HG03159 (cell line): ENCODE measurements around the gene ATP6V0B.

ENCODE experiments used
- ATAC-seq: cut with Tn5 transposase; IDR thresholded peaks from one replicate; pipeline ENCODE4 v1.9.1; 2021; ENCODE audit warnings: mild to moderate bottlenecking, moderate library complexity; ENCODE audit not compliant: unreplicated experiment

The ATP6V0B gene

DNA sequence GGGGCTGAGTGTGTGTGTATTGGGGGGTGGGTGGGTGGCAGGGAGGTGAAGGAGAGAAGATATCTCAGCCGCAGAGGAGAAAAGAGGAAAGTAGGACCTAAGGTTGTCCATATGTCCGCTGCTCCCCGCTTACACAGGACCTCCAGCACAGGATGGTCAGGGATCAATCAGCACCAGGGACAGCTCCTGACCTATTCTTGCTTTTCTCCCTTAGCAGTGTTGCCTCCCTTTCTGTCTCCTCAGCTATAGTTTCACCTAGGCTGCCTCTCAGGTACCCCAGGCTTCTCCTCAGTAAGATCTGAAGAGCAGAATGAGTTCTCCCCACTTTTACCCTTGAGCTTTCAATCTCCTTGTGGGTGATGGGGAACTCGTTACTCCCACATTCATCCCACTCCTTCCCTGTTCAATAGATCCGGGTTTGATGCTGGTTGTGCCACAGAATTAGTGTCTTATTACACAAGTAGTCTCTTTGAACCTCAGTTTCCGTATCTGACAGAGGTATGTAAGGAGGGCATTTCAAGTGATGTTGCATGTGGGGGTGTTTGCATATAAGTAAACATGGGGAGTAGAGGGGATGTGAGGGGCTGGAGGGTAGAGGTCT lies 6.3 kb upstream of the ATP6V0B start:
- ATAC-seq = no peak

DNA sequence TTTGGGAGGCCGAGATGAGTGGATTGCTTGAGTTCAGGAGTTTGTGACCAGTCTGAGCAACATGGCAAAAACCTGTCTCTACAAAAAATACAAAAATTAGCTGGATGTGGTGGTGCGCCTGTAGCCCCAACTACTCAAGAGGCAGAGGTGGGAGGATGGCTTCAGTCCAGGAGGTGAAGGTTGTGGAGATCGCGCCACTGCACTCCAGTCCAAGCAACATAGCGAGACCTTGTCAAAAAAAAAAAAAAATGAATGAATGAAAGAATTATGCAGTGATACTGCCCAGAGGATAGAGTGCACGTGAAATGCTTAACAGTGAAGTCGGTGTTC lies 5.4 kb upstream of the ATP6V0B start:
- no peak for ATAC-seq

DNA sequence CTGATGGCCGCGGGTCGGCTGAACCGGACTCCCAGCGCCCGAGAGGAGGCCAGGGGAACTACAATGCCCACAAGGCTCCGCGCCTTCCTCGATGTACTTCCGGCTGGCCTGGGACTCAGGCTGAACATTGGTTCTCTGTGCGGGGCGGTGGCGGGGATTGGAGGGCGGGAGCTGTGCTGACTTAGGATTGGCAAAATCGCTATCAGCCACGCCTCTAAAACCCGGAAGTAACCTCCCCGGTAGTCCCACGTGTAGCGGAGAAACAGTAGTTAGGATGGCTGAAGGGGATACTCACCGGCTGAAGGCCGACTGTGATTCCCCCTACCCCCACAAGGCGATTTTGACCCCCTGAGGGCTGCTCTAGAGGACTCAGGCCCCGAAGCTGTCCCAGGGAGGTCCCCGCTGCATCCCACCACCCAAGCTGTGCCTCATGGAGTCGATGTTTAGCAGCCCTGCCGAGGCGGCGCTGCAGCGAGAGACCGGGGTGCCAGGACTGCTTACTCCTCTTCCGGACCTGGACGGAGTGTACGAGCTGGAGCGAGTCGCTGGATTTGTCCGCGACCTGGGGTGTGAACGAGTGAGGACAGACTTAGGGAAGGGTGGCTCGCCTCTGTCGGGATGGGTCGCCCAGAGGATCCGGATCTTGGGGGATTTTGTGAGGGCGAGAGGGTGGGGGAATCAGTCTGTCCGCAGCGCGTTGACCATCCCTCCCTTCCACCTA lies 4.9 kb upstream of the ATP6V0B start, which contains the start of gene DPH2:
Gene DPH2 (plus strand): TSS at position 265 of the 721 bp plus-strand sequence. CDS start 166 bp downstream, at position 431.
- ATAC-seq = peak; percentile 82

DNA sequence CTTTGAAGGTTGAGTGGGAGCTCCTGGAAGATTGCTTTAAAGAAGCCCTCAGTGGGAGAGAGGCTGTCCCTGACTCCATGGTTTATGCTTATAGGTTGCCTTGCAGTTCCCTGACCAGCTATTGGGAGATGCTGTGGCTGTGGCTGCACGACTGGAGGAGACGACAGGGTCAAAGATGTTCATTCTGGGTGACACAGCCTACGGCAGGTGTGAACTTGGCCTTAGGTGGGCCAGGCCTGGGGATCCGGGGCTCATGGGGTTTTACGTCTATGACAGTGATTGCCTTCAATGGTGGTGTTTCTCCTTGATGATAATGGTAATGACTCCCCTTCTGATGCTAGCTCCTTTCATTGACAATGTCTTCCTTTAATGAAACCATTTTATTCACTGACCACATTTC lies 4.3 kb upstream of the ATP6V0B start:
- no peak for ATAC-seq

DNA sequence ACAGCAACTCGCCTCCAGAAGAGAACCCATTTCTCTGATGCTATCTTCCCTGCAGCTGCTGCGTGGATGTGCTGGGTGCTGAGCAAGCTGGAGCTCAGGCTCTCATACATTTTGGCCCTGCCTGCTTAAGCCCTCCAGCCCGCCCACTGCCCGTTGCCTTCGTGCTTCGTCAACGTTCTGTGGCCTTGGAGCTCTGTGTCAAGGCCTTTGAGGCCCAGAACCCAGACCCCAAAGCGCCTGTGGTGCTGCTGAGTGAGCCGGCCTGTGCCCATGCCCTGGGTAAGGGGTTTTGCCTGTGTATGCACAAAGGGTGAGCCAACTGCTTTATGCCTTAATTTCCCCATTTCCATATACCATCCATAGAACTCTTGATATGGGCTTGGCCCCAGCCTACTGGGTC lies 3.8 kb upstream of the ATP6V0B start:
- ATAC-seq = no peak

DNA sequence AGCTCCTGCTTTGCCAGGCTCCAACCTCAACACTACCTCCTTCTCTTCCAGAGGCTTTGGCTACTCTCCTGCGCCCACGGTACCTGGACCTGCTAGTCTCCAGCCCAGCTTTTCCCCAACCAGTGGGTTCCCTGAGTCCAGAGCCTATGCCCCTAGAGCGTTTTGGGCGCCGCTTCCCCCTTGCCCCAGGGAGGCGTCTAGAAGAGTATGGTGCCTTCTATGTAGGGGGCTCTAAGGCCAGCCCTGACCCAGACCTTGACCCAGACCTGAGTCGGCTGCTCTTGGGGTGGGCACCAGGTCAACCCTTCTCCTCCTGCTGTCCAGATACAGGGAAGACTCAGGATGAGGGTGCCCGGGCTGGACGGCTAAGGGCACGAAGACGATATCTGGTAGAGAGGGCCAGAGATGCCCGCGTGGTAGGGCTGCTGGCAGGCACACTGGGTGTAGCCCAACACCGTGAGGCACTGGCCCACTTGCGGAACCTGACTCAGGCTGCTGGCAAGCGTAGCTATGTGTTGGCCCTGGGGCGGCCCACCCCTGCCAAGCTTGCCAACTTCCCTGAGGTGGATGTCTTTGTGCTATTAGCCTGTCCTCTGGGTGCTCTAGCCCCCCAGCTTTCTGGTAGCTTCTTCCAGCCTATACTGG lies 3.3 kb upstream of the ATP6V0B start:
- ATAC-seq = no peak

DNA sequence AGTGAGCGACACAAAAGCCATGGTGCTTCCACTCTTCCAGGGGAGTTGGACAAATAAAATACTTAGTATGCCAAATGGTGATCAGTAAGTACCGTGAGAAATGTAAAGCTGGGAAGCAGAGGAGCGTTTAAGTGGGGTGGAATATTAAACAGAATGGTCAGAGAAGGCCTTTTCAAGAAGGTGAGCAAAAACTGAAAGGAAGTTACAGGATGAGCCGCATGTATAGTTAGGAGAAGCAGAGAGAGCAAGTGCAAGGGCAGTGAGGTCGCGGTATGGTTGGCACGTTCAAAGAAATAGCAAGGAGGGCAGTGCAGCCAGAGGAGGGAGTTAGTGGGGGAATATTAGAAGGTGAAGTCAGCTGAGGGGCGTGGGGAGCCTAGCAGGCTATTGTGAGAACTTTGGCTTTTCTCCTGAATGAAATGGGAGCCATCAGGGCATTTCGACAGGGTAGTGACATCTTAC lies 748 bp upstream of the ATP6V0B start:
- no peak for ATAC-seq

DNA sequence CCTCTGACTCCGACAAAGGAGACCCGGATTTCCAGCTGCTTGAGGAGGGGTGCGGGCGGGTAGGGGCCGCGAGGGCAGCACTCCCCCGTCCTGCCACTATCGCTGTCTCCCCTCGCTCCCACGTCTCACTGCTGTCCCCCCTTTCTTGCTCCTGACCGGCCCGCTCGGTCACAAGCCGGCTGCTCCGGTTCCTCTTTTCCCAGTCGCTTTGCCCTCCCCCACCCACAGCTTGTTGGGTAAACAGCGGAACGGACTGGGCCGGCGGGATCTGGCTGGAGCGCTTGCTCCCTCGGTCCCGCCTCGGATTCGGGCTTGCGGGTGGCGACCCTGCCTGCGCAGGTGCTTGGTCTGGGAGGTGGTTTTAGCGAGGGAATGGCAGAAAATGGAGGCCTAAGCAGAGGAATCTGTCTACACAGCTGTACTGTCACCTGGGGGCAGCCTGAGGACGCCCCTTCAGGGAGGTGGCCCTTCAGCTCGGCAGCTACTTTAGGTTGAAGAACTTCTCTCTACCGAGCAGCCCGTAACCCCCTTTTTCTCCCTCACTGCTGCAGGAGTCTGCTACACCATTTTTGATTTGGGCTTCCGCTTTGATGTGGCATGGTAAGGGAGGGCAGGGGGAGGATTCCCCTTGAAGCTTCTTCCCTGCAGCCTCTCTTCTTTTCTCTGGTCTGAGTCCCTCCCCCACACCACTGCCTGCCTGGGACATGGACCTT lies 645 bp downstream of the ATP6V0B start:
- peak; percentile 6 for ATAC-seq

DNA sequence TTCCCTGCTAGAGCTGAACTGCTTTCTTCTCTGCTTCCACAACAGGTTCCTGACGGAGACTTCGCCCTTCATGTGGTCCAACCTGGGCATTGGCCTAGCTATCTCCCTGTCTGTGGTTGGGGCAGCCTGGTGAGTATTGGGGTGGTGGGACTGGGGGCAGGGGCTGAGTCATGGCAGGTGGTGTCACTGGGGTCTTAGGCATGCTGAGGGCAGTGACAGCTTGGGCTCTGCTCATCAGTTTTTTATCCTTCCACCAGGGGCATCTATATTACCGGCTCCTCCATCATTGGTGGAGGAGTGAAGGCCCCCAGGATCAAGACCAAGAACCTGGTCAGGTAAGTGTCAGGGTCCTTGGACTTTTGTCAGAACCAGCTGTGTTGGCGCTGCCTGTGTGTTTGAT lies 1.3 kb downstream of the ATP6V0B start:
- no peak for ATAC-seq

DNA sequence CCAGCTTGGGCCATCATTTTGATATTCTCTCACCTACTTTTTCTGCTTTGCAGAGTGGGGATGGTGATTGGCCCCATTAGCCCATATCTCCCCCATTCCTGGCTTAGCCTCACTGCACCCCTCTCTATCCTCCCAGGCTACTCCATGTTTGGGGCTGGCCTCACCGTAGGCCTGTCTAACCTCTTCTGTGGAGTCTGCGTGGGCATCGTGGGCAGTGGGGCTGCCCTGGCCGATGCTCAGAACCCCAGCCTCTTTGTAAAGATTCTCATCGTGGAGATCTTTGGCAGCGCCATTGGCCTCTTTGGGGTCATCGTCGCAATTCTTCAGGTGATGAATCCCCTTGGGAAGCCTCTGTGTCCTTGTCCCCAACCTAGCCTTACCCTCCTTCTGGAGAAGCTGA lies 2.1 kb downstream of the ATP6V0B start:
- ATAC-seq = no peak

DNA sequence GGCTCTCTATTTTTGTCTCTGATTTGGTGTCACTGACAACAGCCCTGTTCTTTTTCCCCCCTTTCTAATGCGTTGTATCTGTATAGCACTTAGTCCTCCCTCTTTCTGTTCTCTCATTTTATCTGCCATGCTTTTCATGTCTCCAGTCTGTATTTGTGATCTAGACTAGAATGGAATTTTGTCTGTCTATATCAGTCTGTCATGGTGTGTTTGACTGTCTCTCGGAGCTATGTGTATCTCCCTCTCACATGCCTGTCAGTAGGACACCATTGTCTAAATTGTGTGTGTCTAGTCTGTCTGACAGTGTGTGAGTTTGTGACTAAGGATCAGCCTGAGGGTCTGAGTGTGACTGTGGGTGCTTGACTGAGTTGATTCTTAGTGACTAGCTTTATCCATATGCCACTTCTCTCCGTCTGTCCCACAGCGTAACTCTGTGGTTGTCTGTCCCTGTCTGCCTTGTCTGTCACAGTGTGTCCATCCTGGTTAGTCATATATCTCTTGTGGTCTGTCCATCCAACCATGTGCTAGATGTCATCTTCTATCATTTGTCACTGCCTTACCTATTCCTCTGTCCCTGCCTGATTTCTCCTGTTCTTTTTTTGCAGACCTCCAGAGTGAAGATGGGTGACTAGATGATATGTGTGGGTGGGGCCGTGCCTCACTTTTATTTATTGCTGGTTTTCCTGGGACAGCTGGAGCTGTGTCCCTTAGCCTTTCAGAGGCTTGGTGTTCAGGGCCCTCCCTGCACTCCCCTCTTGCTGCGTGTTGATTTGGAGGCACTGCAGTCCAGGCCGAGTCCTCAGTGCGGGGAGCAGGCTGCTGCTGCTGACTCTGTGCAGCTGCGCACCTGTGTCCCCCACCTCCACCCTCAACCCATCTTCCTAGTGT lies 2.9 kb downstream of the ATP6V0B start:
- no peak for ATAC-seq

DNA sequence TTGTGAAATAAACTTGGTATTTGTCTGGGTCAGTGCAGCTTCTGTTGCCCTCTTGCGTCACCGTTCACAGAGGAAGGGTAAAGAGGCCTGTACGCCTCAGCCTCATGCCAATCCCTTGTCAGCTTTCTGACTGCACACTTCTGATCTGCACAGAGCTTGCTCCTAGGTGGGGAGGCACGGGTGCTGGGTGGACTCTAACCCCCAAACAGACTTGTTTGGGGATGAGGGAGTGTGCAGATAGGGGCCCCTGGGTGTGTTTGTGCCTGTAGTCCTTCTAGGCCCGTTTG lies 3.4 kb downstream of the ATP6V0B start:
- no peak for ATAC-seq

DNA sequence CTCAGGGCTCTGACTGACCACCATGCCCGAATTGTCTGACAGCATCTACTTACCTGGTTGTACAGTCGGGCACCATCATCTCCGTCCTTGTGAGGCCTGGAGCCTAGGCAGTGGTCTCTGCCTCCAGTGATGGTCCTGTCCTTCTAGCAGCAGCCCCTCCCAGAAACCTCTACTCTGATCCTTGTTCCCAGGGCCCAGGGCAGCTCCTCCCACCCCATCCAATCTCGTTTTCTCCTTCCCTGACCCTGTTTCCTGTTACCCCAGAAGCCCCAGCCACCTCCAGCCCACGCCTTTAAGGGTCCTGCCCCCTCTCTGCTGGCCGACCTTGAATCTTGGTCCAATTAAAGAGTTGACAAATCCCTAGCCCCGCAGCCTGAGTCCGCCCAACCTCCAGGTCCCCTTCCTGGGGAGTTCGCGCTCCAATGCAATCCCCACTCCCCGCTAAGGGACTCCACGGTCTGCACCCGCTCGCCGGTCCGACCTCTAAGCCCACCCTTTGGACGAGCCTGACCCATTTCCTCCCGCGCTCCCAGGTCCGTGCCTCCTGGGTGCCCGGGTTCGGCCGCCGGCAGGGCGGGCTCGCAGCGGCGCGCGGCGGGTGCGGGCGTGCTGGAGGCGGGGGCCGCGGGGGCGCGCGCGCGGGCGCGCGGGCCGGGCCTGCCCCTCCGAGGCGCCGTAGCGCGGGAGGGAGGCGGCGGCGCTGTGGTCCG lies 3.9 kb downstream of the ATP6V0B start, which contains the start of gene B4GALT2:
Gene B4GALT2 (plus strand): TSS at position 660 of the 710 bp plus-strand sequence. CDS start 1,951 bp downstream, outside the sequence.
- no peak for ATAC-seq

DNA sequence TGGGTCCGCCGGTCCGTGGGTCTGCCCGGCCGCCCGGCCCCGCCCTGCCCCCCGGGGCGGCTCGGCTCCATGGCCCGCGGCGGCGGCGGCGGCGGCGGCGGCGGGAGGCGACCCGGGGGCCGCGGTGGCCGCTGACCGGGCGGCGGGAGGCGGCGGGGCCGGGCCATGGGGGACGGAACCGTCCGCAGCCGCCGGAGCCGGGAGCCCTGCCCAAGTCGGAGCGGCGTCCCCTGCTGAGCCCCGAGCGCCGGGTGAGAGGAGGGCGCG lies 4.4 kb downstream of the ATP6V0B start:
- no peak for ATAC-seq

DNA sequence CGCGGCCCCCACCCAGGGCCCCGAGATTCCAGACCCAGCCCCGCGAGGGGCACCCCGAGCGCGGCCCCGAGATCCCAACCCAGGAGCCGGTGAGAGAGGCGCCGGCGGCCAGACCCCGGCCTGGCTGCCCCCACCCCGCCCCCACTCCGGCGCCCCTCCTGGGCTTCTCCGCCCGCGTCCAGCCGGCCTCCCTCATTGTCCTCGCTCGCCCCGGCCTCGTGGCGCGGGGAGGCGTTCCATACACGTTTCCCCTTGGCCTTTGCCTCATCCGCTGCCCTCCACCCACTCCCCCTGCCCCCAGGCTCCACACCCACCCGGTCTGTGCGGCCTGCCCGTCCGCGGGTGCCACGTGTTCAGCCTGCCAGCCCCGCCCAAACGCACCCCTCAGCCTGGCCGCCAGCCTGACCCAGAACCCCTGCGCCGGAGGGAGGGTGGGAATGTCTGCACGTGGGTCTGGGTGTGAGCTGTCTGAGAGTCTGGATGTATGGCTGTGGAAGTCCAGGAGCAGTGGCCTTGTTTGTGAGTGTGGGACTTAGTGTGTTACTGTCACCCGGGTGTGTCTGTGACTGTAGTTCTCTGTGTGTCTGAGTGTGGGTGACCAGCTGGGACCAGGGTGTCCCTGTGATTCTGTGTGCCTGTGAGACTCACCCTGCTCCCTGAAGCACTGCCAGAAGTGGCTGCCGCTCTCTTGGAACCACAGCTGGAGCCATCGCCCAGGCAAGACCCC lies 4.9 kb downstream of the ATP6V0B start:
- ATAC-seq = no peak

DNA sequence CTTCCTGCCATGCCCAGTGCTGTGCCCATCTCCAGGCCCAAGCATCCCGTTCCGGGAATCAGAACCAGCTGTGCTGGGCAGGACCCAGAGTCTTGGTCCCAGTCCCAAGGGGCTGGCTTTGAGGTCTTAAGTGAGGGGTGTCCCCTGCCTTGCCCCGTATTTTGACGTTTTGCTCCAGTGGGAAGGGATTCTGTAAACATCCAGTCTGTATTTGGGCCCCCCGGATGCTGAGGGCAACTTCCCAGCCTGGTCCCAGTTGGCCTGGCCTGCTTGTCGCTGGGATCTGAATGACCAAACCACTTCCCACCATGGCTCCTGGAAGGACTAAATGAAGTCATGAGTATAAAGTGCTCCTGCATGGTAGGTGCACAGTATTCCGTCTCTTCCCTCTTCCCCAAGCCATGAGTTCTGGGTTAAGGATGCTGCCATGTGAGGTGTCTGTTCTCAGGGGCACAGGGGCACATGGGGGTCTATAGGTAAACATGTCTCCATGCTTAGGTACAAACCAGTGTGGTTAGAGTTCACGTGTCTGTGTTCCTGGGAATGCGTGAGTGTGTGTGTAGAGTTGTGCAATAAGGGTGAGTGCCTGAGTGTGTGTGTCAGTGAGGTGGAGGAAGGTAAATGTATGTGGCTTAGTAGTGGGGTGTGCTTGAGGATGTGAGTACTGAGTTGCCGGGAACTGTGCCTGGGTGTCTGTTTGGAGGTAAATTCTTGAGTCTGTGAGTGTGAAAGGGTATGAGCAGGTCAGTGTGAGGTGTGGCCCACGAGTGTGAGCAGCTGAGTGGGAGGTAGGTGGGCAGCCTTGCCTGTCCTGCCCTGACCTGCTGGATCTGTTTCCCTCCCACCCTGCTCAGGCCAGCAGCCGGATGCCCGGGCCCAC lies 5.7 kb downstream of the ATP6V0B start:
- no peak for ATAC-seq

DNA sequence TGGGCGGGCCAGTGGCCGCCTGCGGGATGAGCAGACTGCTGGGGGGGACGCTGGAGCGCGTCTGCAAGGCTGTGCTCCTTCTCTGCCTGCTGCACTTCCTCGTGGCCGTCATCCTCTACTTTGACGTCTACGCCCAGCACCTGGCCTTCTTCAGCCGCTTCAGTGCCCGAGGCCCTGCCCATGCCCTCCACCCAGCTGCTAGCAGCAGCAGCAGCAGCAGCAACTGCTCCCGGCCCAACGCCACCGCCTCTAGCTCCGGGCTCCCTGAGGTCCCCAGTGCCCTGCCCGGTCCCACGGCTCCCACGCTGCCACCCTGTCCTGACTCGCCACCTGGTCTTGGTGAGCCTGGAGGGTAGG lies 6.4 kb downstream of the ATP6V0B start:
- ATAC-seq = no peak

DNA sequence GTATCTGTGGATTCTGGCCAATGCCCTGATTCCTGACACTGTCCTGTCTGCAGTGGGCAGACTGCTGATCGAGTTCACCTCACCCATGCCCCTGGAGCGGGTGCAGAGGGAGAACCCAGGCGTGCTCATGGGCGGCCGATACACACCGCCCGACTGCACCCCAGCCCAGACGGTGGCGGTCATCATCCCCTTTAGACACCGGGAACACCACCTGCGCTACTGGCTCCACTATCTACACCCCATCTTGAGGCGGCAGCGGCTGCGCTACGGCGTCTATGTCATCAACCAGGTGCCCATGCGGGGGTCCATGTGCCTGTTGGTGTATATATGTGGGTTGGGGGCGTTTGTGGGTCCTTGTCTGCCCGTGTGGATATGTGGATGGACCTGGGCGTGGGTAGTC lies 6.9 kb downstream of the ATP6V0B start:
- ATAC-seq = no peak

DNA sequence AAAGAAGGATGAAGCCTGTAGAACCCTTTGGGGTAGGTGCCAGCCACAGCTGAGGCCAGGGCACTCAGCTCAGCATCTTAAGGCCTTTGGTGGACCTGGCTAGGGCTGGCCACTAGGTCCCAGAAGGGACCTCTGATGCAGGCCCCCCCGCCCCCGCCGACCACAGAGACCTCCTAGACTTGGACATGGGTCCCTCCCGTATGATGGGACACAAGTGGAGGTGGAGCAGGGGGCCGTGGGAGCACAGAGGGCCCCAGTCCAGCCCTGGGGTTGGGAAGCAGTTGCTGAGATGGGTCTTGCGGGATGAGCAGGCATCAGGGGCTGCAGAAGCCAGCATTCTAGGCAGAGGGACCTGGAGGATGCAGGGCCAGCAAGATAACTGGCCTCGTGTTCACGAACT lies 7.5 kb downstream of the ATP6V0B start:
- no peak for ATAC-seq
